Left ventricle myocardium superior (tissue), 1 donor: Measurements from ENCODE around the gene GYPC. TPM values are rescaled to one million over a fixed set of nuclear protein-coding genes. Genes with fewer than 3 reads are reported as not detected.

ENCODE experiments used
- ATAC-seq: fragments of 200-7000 bp; cut with Tn5 transposase; one replicate; pipeline ENCODE4 v1.9.1; 2020; ENCODE audit warnings: mild to moderate bottlenecking, moderate library complexity
- DNase-seq: peaks from one replicate; pipeline ENCODE4 v3.0.0-alpha.2; 2020
- intact Hi-C: fragments of 100-400 bp; cut with micrococcal nuclease; formaldehyde crosslinking; loops from one replicate; pipeline ENCODE4 v1.11.0; 2022
- total RNA-seq: library from RNA; stranded (reverse); fragmentation: NEBNext Ultra II Directional; extraction: Animal tissue kit (Norgen Biotek cat#: 25700); gene quantifications from one replicate; pipeline ENCODE4 v1.2.1, GENCODE V29; 2021
- donor health status: DM: no; HTN: yes; CAD: no; lungs with severe emphysema.

Gene GYPC
- total RNA-seq, 1 donor from 2014 or later = 114 TPM

- DNase-seq (no peak), ATAC-seq (no peak)
- intact Hi-C loops = no loop called here
Measured at GRCh38 chr2:126663184-126663963, 7.4 kb downstream of the GYPC start.

DNA sequence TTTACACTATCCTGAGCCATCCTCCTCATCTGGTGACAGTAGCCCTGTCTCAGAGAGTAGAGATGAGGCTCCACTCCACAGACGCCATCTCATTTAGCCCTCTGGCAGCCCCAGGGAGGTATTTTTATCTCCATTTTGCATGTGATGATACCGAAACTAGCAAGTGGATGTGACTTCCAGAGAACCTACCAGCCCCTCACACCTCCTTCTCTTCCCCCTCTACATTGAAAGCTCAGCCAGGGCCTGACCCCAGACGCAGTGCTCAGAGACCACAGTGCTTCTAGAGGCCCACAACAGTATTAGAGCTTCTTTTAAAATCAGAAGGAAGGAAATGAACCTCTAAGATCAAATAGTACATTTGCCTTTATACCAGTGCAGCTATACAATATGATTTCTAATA lies 8.3 kb downstream of the GYPC start:
- intact Hi-C loops = no loop called here

GRCh38 chr2:126664639-126665038 lies 8.7 kb downstream of the GYPC start:
- DNase-seq (no peak), ATAC-seq (no peak)
- intact Hi-C loops = no loop called here

More for the DNA sequence above, 8.3 kb downstream of the GYPC start:
- no peak for ATAC-seq
- no peak for DNase-seq

DNA sequence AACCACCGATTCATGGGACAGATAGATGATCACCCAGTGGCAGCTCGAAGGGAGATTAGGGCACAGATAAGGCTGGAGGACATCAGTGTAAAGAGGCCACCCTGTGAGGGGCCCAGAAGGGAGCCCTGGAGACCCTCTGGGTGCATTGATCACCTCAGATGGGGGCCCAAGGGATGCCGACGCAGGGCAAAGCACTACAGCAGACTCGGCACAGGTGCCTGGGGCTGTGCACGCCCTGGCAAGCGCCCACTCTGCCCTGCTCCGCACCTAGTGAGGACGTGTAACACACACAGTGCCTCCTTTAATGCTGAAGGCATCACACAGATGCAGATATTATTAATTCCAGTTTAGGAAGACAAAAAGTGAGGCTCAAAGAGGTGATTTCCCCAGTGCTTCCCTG lies 9.5 kb downstream of the GYPC start:
- ATAC-seq = no peak
- intact Hi-C loops = no loop called here
- no peak for DNase-seq

GRCh38 chr2:126668254-126668653 lies 12.3 kb downstream of the GYPC start:
- ATAC-seq (no peak), DNase-seq (no peak)
- intact Hi-C loops = no loop called here

DNA sequence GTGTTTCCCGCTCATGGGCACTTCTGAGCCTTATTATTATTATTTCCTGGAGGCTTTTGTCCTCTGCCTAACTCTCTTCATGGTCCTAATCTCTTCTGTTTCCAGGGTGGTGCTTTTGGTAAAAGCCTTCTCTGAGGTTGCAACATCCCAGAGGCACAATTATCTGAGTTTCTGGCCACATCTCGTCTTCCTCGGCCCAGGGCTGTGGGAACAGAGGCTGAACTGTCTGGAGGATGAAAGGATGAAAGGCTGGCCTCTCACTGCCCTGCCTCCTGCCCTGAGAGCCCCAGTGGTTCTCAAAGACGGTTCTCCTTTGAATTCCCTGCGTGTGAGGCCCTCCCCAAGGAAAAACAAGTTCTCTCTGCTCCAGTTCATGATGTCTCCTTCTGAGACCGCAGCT lies 13.8 kb downstream of the GYPC start:
- ATAC-seq (peak; percentile 57), DNase-seq (no peak)
- intact Hi-C loops = no loop called here

GRCh38 chr2:126671488-126671887 lies 15.5 kb downstream of the GYPC start:
- ATAC-seq (no peak), DNase-seq (no peak)
- intact Hi-C loops = no loop called here

- DNase-seq = no peak
- ATAC-seq = peak; percentile 23
- intact Hi-C loops = no loop called here
Measured at GRCh38 chr2:126672980-126673605, 17.1 kb downstream of the GYPC start.

GRCh38 chr2:126674075-126674744 lies 18.3 kb downstream of the GYPC start:
- no peak for DNase-seq
- intact Hi-C loops = no loop called here
- ATAC-seq = no peak

DNA sequence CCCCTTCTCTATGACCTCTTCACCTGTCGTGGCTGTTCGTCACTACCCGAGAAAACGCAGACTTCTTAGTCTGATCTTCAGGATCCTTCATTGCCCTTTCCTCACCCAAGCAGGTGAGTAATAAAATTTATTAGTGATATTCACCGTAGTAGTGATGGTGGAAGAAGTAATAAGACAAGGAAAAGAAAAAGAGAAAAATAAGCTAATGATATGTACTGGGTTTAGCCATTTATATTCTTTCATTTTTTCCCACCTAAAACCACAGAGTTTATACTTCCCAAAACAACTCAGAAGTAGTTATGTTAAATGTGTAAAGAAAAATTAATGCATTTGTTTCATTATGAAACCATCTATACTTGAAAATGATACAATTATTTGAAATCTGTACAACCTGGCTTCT lies 19.7 kb downstream of the GYPC start:
- DNase-seq = no peak
- intact Hi-C loops = no loop called here
- ATAC-seq = no peak

DNA sequence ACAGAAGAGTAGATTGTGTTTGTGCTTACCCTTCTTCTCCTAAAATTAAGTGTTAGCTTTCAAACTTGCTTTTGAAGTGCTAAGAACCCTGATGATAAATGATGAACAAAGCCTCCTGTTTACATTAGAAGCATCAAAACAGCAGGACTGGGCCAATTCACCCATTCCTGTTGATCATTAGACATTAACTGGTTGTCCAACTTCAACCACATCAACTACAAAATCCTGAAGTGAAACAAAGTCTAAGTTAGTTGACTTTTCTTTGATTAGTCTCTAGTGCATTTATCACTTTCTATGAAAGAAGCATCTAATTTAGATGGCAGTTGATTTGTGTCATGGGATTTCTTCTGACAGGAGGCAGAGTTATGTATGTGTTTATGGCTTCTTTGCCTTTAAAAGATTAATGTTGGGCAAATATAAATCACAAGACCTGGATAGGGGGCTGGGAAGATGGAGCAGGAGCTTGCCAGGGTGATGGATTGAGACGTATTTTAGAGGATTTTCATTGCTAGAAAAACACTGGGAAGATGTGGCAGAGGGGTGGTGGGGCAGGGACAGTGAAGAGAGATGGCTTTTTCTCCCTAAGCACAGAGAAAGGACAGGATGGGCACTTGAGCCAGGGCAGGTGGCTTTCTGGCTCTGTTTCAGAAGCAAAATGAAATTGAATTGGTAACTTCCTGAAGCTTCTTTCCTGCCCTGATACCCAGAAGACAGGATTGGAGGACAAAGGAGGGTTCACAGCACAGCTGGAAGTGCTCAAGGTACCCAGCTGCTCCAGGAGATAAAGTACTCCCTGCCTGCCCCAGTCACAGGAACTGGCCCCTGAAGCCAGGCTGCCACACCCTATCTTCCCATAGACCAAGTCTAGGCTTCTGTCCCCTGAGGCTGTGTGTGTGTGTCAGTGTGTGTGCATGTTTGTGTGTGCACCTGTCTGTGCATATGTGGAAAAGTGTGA lies 20.5 kb downstream of the GYPC start:
- ATAC-seq (no peak), DNase-seq (no peak)
- intact Hi-C loops = no loop called here

- DNase-seq (no peak), ATAC-seq (no peak)
- intact Hi-C loops = no loop called here
Measured at GRCh38 chr2:126677176-126677538, 21.2 kb downstream of the GYPC start.

DNA sequence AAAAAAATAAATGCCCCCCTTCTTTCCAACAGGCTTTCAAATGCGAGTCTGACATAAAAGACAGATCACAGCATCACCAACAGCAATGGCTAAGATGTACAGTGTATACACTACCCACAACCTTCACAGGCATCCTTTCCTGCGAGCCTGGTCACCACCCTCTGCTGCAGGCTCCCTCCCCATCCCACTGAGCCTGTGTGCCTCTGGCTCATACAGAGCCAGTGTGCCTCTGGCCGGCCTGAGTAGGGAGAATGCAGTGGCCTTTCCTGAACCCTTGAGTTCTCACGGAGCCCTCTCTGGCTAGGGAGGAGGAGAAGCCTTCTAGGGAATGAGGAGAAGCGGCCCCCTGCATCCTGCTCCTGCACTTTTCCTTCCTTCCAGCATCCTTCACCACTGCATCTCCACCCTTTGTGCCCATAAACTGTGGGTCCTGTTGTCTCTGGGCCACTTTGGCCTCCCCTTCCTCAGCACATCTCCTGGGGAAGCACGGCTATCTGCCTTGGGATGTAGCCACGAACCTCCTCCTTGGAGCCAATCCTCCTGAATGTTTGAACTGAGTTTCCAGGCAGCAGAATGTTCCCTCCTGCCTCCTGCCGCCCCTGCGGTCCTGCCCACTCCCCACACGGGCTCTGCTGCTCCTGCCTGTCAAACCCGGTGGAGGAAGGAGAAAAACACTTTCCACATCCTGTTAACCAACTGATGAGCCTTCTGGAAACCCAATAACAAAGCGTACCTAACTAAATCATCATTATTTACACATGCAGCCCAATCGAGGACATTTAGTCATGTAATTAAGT lies 22.5 kb downstream of the GYPC start:
- intact Hi-C loops = no loop called here
- DNase-seq = no peak

GRCh38 chr2:126679094-126679713 lies 23.2 kb downstream of the GYPC start:
- intact Hi-C loops = no loop called here
- no peak for ATAC-seq
- DNase-seq = no peak

More for the DNA sequence above, 22.5 kb downstream of the GYPC start:
- ATAC-seq = peak; percentile 74

DNA sequence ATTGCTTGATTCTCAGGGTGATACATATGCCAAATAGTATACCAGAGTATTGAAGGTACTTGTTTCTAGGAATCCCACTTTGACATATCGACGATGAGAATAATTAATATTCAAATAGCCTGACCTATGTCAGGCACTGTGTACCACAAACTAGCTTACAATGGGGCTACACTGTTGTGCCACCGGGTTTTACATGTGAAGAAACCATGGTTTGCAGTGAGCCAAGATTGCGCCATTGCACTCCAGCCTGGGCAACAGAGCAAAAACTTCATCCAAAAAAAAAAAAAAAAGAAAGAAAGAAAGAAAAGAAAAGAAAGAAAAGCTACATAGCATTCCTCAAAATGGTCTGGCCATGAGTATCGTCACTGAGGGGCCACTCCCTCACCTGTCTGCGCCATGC lies 25.5 kb downstream of the GYPC start:
- intact Hi-C loops = no loop called here
- ATAC-seq (no peak), DNase-seq (no peak)

- ATAC-seq = no peak
- no peak for DNase-seq
- intact Hi-C loops = no loop called here
Measured at GRCh38 chr2:126685629-126686028, 29.7 kb downstream of the GYPC start.

DNA sequence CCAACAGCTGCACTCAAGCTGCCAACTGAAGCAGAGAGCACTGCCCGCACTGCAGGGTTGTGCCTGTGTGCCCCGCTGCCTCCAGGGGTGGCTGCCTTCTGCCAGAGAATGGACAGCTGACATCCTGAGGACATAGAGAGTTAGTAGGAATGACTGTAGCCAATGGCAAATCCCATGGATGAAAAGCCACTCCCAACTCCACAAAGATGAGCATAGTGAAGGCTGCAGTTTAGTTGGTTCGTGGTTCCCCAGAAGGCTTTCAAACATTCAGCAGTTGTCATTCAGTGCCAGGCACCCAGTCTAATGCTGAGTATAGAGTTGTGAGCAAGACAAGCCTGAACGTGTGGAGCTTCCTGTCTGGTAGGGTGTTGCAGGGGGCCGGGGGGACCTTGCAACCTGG lies 30.3 kb downstream of the GYPC start:
- no peak for ATAC-seq
- intact Hi-C loops = no loop called here
- no peak for DNase-seq

- intact Hi-C loops = no loop called here
- DNase-seq (no peak), ATAC-seq (no peak)
Measured at GRCh38 chr2:126686841-126687485, 31.0 kb downstream of the GYPC start.
